C4-2B (cell line): ENCODE results near the gene SGCA.

Source experiments
- CTCF ChIP-seq: fragments of 450-650 bp; conservative IDR thresholded peaks from 2 replicates; pipeline ENCODE4 v1.5.1; 2017; ENCODE audit warnings: mild to moderate bottlenecking
- ZFX ChIP-seq: fragments of 450-650 bp; IDR thresholded peaks from 2 replicates; pipeline ENCODE4 v1.6.1; 2017

GRCh38 chr17:50211249-50212120 lies 45.7 kb downstream of the SGCA start:
- no peak for TF ChIP-seq CTCF
- TF ChIP-seq ZFX: no peak
